Activated CD8-positive, alpha-beta T cell treated with anti-CD3 and anti-CD28 coated beads for 36 hours (primary cell): ENCODE measurements around the gene STK10. TPM values are rescaled to one million over a fixed set of nuclear protein-coding genes. Genes with fewer than 3 reads are reported as not detected.
A peak's percentile ranks its signal among the peaks of the same experiment; 100 is the strongest.

ENCODE experiments used
- ATAC-seq: fragments of 200-7000 bp; cut with Tn5 transposase; one replicate; pipeline ENCODE4 v1.10.0; 2021; ENCODE audit warnings: mild to moderate bottlenecking, moderate library complexity
- CTCF ChIA-PET: fragments of 350-600 bp; sonication (Branson Sonifier 250); formaldehyde crosslinking; loops from one replicate; lab custom pipeline; 2021; ENCODE audit warnings: antibody characterized with exemption; lab: Charles Lee
- POLR2A ChIA-PET: fragments of 350-600 bp; sonication (Branson Sonifier 250); formaldehyde crosslinking; loops from one replicate; lab custom pipeline; 2021; ENCODE audit warnings: antibody characterized with exemption; lab: Charles Lee
- DNase-seq: peaks from one replicate; pipeline ENCODE4 v3.0.0-alpha.2; 2020
- H3K27ac Mint-ChIP-seq: one replicate; pipeline ENCODE4 v1.8.0; 2021; ENCODE audit warnings: mild to moderate bottlenecking, mixed read lengths
- H3K27me3 Mint-ChIP-seq: one replicate; pipeline ENCODE4 v1.8.0; 2021; ENCODE audit warnings: mixed read lengths
- H3K36me3 Mint-ChIP-seq: one replicate; pipeline ENCODE4 v1.8.0; 2021; ENCODE audit warnings: low read depth, mixed read lengths
- H3K4me1 Mint-ChIP-seq: one replicate; pipeline ENCODE4 v1.8.0; 2021; ENCODE audit warnings: low read depth, mixed read lengths
- H3K4me3 Mint-ChIP-seq: one replicate; pipeline ENCODE4 v1.8.0; 2021; ENCODE audit warnings: mild to moderate bottlenecking, moderate library complexity, mixed read lengths
- H3K9me3 Mint-ChIP-seq: one replicate; pipeline ENCODE4 v1.8.0; 2021; ENCODE audit warnings: mixed read lengths
- intact Hi-C: fragments of 100-400 bp; cut with micrococcal nuclease; formaldehyde crosslinking; loops from one replicate; pipeline ENCODE4 v1.10.0; 2022
- total RNA-seq, 2 experiments: library from RNA; stranded (reverse); gene quantifications; one replicate each; pipeline ENCODE4 v1.2.3, GENCODE V29; 2021
- TF ChIP-seq, protein P1 (sequence below): fragments of 200-600 bp; IDR thresholded peaks from one replicate; pipeline ENCODE4 v1.8.0; 2022; ENCODE audit warnings: antibody characterized with exemption, mild to moderate bottlenecking

STK10 gene
- total RNA-seq, 2 experiments from 2014 or later, result 142 to 143 TPM

DNA sequence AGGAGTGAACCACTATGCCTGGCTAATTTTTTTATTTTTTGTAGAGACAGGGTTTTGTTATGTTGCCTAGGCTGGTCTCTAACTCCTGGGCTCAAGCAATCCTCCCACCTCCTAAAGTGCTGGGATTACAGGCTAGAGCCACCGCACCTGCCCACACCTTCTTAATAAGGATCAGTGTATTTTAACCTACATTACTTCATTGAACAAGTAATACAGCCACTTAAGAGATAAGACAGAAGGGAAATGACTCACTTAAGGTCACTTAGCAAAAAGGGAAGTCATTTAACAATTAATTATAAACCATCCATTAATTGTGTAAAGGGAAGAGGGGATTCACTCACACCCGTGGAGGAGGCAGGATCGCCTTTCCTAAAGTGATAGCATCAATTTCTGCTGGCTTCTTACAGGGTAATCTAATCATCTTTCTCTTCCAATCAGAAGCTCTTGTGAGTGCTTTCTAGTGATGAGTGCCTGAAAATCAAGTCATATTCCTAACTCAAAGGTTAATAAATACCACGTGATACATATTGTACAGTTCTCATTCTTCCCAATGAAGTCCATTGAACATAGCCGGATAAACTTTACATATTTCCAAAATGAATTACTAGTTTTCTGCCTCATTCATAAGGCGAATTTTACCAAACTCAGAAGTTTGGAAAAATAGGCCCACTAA, 185.0 kb downstream of the STK10 start:
- CTCF ChIA-PET, result interaction anchor here (0.9 to 1.5 kb wide), 5 partner anchors 17 to 130 kb away, joined by 3 to 7 read pairs (median 3); no protein-coding TSS in a partner anchor
- TF ChIP-seq, protein P1, sequence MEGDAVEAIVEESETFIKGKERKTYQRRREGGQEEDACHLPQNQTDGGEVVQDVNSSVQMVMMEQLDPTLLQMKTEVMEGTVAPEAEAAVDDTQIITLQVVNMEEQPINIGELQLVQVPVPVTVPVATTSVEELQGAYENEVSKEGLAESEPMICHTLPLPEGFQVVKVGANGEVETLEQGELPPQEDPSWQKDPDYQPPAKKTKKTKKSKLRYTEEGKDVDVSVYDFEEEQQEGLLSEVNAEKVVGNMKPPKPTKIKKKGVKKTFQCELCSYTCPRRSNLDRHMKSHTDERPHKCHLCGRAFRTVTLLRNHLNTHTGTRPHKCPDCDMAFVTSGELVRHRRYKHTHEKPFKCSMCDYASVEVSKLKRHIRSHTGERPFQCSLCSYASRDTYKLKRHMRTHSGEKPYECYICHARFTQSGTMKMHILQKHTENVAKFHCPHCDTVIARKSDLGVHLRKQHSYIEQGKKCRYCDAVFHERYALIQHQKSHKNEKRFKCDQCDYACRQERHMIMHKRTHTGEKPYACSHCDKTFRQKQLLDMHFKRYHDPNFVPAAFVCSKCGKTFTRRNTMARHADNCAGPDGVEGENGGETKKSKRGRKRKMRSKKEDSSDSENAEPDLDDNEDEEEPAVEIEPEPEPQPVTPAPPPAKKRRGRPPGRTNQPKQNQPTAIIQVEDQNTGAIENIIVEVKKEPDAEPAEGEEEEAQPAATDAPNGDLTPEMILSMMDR, result no peak
- Mint-ChIP-seq H3K4me1 (peaks cover 66% of the 10 kb centered on the region), H3K4me3 (peak overlapping the region; percentile 37), H3K9me3 (peaks cover 2% of the 10 kb centered on the region), H3K27ac (peak overlapping the region; percentile 47), H3K27me3 (no peaks in the 10 kb centered on the region), H3K36me3 (peaks cover 36% of the 10 kb centered on the region)
- POLR2A ChIA-PET, result interaction anchor here (1.0 to 7.7 kb wide), 2 partner anchors 20 to 45 kb away, joined by 3 to 115 read pairs; no protein-coding TSS in a partner anchor
- intact Hi-C loops, result loop anchor here (2.0 kb wide), 1 partner anchor 46 kb away; no protein-coding TSS in a partner anchor
- ATAC-seq (no peak), DNase-seq (peak; percentile 10)

DNA sequence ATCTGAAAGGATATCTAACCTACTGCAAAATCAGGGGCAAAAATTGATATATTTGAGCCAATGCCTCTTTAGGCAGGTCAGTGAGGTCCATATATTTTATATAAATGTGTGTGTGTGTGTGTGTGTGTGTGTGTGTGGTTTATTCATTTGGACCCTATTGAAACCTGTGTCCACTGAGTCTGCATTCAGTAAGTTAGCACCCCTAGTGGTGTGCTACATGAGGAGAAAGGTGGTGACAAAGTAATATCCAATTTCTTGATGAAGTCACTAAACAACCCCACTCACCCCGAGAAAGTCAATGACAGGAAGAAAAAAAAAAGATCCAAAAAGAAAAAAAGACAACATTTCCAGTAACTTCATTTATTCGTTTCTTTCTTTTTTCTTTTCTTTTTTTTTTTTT, 185.7 kb downstream of the STK10 start:
- ATAC-seq, result no peak
- H3K27ac Mint-ChIP-seq, result no peak overlapping the region
- ChIA-PET CTCF (no interaction called here), POLR2A (interaction anchor here (0.7 kb wide), 1 partner anchor 11 kb away, joined by 3 read pairs; no protein-coding TSS in a partner anchor)
- intact Hi-C loops, result loop anchor here (2.0 kb wide), 1 partner anchor 46 kb away; no protein-coding TSS in a partner anchor
- H3K36me3 Mint-ChIP-seq, result peaks cover 34% of the 10 kb centered on the region
- H3K4me1 Mint-ChIP-seq, result peaks cover 65% of the 10 kb centered on the region
- DNase-seq, result no peak
- TF ChIP-seq, protein P1, result peak; percentile 35
- peaks cover 2% of the 10 kb centered on the region for H3K9me3 Mint-ChIP-seq
- H3K27me3 Mint-ChIP-seq, result no peaks in the 10 kb centered on the region
- H3K4me3 Mint-ChIP-seq, result no peak overlapping the region

DNA sequence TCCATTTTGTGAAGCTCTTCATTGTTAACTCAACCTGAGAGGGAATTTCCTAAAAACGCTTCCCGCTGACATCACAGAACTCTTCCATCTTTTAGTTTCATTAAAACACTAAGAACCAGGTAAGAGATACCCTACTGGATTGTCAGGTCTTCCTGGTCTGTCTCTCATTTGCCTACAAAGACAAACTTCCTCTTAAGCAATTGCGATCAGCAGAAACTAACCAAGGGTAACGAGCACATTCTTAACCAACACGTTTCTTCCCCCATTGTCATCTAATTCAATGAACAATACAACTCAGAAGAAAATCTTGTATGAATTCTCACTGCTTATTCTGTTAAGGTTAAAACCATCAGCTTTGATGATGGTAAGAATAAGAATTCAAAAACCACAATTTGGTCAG, 188.1 kb downstream of the STK10 start:
- TF ChIP-seq, protein P1, result no peak
- Mint-ChIP-seq H3K4me1 (peaks cover 68% of the 10 kb centered on the region), H3K27ac (no peak overlapping the region), H3K4me3 (no peak overlapping the region), H3K9me3 (peaks cover 2% of the 10 kb centered on the region), H3K36me3 (peaks cover 43% of the 10 kb centered on the region), H3K27me3 (no peaks in the 10 kb centered on the region)
- ChIA-PET POLR2A (interaction anchor here (1.2 to 1.3 kb wide), 2 partner anchors 15 to 39 kb away, joined by 4 read pairs; no protein-coding TSS in a partner anchor), CTCF (interaction anchor here (1.6 kb wide), 1 partner anchor 88 kb away, joined by 5 read pairs; no protein-coding TSS in a partner anchor)
- DNase-seq (no peak), ATAC-seq (no peak)
- intact Hi-C loops, result no loop called here

DNA sequence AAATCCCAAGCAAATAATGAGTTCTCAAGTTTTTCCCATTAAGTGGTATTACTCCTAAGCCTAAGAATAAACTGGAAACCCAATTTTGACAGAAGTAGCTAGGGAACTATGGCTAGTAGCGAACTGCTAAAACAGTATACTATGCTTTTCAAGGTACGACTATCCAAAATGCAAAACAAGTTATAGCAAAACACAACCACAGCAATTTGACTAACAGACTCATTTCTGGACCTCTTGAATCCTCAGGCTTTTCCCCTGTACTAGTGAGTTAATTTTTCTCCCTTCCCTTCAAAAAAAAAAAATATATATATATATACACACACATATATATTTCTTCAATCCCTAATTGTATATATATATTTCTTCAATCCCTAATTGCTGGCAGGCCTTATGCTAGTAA, 188.9 kb downstream of the STK10 start:
- Mint-ChIP-seq H3K27me3 (no peaks in the 10 kb centered on the region), H3K36me3 (peaks cover 45% of the 10 kb centered on the region), H3K4me1 (peaks cover 64% of the 10 kb centered on the region), H3K27ac (no peak overlapping the region), H3K4me3 (no peak overlapping the region), H3K9me3 (peaks cover 2% of the 10 kb centered on the region)
- CTCF ChIA-PET, result interaction anchor here (2.5 kb wide), 1 partner anchor 8 kb away, joined by 7 read pairs; the partner anchor contains the start of gene FBXW11
- ATAC-seq (no peak), DNase-seq (no peak)
- intact Hi-C loops, result no loop called here
- POLR2A ChIA-PET, result interaction anchor here (1.0 to 1.3 kb wide), 2 partner anchors 10 to 38 kb away, joined by 3 to 4 read pairs; no protein-coding TSS in a partner anchor
- TF ChIP-seq, protein P1, result no peak

DNA sequence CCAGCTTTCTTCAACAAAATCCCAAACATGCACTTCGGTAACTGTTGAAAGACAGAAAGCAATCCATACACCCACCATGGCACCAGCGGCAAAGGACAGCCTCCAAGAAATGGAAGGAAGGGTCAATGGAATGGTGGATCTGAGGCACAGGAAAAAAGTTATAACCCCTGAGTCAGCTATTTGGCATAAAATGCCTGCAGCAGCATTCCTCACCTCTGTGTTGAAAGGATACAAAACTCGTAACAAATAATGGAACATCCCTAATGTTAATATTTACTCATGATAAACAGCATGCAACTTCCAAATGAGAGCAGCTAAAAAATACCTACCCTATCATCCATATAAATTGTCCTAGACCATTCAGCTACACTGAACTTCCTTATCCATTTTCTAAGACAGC, 191.0 kb downstream of the STK10 start:
- H3K36me3 Mint-ChIP-seq, result peaks cover 54% of the 10 kb centered on the region
- ATAC-seq, result no peak
- intact Hi-C loops, result no loop called here
- no peak overlapping the region for H3K27ac Mint-ChIP-seq
- no peak for DNase-seq
- peaks cover 2% of the 10 kb centered on the region for H3K9me3 Mint-ChIP-seq
- TF ChIP-seq, protein P1, result no peak
- peaks cover 50% of the 10 kb centered on the region for H3K4me1 Mint-ChIP-seq
- H3K27me3 Mint-ChIP-seq, result no peaks in the 10 kb centered on the region
- ChIA-PET CTCF (interaction anchor here (1.3 to 2.5 kb wide), 4 partner anchors 10 to 191 kb away, joined by 3 to 9 read pairs (median 6); partner anchors contain the start of genes FBXW11 and STK10), POLR2A (interaction anchor here (3.3 kb wide), 1 partner anchor 9 kb away, joined by 12 read pairs; the partner anchor contains the start of gene FBXW11)
- no peak overlapping the region for H3K4me3 Mint-ChIP-seq
